Occipital lobe (tissue), 2 donors: Measurements from ENCODE around the gene TRPM1. TPM values are rescaled to one million over a fixed set of nuclear protein-coding genes. Genes with fewer than 3 reads are reported as not detected.

Experiments used
- DNase-seq: peaks from one replicate; lab custom pipeline; 2025; lab: John Stamatoyannopoulos, UW
- total RNA-seq: library from RNA; depleted of rRNA; stranded (reverse); fragments of >200 nt; gene quantifications from one replicate; pipeline ENCODE4 v1.2.3, GENCODE V29; 2014

The TRPM1 gene
- total RNA-seq, 1 donor from 2014 or later: not detected

DNA sequence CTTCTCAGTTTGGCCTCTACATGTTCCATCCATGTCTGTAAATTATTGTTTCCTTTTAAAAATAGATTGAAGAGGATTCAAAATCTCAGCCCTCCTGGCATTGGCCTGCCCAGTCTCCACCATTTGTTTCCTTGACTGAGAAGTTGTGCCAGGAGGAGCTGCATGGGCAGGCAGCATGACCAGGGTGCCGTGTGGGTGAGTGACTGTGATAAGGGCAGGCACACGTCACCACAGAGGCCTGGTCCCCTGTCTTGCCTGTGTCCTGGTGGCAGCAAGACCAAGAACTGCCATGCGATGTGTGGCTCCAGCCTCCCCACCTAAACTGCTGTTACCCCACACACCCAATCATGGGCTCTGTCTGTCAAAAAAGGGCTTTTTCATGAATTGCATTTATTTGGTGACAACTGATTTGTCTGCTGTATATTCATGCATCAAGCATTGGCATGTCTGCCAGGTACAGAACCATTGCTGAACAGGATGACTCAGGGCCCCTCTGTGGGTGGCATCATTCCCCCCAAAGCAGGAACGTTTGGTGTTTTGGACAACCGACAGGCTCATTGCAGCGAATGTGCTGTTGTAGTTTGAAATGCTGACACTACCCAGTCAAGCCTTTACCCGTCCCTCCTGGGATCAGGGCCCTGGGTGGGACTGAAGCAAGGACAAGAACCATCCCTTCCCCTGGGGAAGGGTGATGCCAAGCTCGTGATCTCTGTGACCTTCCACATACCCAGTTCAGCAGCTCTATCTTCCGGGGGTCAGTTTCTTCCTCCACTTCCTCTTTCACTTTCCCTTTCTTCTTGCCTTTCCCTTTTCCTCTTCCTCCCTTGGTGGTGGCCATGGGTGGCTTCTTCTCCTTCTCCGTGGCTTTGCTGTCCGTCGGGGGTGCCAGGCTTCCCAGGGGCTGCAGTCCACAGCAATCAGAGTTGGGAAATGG is 51.6 kb downstream of the TRPM1 start:
- DNase-seq: no peak

DNA sequence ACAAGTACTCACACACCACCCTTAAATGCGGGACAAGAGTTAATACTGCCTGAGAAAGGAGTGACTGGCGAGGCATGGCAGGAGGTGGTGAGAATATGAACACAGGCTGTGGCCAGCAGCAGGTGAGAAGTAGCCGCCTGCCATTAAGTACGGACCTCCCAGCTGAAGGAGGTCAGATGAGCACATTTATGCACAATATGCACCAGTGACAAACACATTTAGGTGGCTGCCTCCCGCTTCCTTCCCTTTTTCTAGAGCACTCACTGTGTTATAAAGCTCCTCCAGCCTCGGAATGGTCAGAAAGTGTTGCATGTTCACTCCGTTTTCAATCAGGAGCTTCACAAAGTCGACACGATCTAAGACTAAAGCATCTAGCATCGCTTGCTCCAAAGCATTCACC is 52.4 kb downstream of the TRPM1 start:
- DNase-seq: no peak

DNA sequence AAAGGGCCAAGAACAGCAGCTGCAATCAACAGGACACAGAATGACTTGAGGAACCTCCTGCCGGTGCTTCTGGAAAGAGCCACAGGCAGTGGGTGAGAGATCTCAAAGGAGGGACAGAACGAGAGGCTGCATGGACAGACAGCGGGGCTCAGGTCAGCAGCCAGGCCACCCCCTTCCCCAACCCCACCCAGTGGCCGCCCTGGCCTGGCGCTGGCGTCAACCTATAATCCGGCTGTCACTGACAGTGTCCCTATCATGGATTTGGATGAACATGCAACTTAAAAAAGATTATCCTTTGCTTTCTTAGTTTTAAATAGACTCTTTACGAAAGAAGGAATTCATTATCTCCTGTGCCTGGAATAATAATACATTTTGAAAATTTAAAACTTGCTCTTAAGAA is 54.1 kb downstream of the TRPM1 start:
- DNase-seq: no peak

DNA sequence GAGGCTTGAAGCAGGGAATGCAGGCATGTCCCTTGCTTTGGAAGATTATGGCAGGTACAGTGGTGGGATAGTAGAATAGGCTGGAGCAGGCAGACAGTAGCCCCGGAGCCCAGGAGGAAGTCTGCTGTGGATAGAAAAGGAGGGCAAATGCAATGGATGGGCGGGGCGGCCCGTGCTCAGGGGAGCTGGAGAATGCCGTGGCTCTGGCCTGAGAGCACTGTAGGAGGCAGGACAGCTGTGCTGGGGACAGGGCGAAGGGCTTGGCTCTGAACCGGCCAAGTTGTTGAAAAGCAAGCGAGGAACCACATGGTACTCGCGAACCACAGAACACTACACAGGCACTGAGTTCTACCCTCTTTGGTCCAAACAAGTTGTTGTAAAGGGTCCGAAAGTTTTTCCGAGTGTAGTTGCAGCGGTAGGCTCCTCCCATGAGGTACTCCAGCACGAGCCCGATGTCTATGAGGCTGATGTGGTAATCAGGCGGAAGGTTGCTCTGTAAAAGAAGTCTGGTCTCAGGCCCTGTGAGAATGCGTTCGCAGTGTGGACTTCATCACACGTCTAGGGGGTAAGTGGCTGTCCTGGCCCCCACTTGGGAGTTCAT is 54.7 kb downstream of the TRPM1 start:
- no peak for DNase-seq

DNA sequence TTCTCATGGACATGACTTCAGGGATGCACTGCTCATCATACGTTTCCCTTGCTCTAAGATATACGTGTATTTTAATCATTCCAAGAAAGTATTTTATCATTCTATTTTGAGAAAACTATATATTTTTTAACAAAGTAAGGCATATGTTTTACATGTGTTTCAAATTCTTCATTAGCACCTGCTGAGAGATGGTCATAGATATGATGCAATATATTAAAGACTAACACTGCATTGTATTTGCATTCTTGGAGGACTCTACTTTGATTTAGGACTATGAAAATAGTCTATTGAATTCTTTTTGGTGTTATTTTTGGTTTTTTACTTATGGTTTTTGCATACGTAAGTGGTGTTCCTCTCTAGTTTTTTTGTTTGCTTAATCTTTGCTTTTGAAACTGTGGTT is 55.9 kb downstream of the TRPM1 start:
- DNase-seq: no peak

DNA sequence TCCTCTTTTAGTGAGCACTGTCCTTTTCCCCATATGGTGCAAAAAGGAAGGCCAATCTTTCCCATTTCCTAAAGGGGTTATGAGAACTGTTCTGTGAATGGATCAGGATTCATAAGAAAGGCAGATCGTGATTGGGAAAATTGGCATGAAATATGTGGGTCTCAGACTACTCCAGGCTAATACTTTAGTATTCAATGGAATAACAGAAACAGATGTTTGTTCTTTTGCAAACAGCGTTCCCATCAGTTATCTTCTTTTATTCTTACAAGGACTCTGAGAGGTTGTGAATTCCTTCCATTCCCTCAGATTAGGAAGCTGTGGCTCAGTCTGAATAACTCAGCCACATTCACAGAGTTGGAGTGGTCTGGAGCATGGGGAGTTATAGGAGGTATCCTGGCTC is 58.8 kb downstream of the TRPM1 start:
- DNase-seq: no peak

DNA sequence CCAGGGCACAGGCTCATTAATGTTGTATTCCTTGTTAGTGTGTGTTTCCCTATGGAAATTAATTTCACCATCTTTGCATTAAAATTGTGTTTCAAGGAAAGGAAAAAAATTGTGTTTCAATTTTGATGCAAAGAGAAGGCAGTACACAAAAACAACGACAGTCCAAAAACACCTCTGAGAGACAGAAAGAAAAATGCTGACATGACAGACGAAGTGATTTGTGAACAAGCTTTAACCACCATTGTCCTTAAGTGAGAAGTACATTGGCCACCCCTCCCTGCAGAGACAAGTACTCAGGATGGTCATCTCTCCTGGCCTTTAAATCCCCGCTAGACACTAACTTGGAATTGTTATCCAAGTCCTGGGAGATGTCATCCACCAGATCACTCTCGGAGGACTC is 59.9 kb downstream of the TRPM1 start:
- no peak for DNase-seq

DNA sequence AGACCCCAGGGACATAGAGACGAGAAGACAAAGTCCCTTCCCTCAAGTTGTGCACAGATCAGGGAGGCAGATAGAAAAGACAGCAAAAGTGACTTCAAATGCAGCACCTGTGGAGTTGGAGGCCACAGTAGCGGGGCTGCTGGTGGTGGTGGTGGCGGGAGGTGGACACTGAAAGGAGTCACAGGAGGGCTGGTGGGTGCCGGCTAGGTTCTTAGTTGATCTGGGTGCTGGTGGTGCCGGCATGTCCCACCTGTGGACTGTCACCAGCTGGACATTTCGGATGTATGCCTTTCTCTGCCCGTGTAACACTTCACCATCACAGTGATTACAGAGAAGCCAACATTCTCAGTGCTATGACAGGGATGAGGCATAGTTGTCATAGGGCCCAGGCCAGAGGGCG is 60.9 kb downstream of the TRPM1 start:
- no peak for DNase-seq

DNA sequence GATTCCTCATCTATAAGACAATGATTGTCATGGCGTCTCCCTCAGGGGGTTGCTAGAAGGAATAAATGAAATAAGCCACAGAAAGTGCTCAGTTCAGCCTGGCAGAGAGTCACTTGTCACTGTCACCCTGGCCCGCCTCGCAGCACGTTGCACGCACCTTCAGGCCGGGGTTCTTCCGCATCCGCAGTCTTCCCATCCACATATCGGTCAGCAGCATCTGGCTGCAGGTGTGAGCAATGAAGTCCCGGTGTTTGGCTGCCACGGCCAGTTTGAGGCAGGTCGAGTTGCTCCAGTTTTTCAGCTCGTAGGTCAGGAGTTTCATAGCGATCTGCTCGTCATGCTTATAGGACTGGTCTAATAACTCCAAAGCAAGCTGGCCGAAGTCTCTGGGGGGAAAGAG is 61.6 kb downstream of the TRPM1 start:
- DNase-seq: no peak

DNA sequence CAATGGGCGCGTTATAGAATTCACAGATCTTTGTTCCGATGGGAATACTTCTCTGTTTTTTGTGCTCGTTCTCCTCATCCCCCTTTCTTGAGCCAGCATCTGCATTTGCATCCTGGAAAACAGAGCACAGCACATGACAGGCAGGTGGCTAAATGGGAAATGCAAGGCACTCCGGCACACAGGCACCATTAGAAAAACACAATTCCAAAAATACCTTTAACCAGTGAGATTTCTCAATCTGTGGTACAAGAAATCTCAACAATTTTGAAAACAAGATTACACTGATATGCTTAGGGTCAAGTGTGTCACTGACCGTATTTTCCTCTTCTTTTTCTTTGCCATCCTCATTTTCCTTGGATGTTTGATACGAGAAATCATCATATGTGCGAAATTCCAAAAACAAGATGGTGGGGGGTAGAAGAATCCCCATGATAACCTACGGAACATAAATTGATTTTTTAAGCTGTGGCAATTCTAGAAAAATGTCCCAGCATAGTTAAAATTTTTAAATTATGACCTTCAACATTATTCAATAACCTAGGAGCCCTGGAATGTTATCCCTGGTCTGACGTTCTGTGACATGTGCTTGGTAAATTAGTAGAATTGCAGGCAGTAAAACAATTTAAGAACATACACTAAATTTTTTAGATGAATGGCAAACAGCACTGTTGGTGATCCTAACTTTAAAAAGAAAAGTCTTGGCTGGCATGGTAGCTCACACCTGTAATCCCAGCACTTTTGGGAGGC is 63.6 kb downstream of the TRPM1 start:
- DNase-seq: no peak

DNA sequence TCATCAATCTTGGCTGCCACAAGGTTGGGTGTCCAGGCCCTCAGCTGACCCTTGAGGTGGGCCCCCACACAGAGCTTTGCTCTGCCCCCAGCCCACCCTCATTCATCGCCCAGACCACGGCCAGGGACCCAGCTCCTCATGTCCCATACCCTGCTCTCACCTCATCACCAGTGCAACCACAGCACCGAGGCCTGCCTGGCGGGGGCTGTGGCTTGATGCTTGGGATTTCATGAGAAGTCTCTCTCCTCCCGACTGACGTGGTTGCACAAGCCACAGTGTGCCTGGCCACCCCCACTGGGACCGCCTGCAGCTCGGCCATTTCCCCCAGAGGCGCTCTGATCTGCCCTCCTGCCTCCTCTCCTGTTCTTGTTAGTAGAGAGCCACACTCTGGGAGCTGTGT is 64.7 kb downstream of the TRPM1 start:
- DNase-seq: no peak

DNA sequence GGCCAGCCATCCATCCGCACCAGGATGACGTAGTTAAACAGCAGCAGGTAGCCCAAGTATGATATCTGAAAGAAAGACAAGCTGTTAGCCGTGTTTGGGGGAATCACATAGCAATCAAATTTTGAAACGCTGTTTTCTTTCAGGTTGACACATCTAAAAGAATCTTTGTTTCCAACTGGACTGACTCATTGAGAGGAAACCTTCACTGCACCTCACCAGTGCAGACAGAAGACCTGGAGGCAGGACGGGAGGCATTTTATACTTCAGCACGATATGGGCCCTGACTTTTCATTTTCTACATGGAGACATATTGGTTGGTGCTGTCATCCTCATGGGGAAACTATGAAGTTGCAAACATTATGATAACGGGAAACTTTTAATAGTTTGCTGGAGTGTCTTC is 65.9 kb downstream of the TRPM1 start:
- DNase-seq: no peak

DNA sequence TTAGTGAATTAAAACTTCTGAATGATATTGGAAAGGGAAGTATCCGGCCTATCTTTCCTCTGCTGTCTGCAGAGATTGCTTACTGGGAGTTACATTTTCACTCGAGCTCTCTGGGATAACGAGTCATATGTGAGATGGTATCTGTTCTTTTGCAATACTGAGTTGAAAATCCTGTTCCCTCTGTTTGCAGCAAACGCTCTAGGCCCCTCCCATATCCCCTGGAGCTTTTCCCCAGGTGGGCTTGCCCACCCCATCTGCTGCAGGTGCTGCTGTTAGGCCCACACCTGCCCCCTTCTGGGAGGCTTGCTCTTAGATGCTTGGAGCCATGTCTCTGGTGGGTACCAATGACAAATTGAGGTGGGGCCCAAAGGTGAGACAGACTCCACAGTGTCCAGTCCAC is 67.4 kb downstream of the TRPM1 start:
- DNase-seq: no peak

DNA sequence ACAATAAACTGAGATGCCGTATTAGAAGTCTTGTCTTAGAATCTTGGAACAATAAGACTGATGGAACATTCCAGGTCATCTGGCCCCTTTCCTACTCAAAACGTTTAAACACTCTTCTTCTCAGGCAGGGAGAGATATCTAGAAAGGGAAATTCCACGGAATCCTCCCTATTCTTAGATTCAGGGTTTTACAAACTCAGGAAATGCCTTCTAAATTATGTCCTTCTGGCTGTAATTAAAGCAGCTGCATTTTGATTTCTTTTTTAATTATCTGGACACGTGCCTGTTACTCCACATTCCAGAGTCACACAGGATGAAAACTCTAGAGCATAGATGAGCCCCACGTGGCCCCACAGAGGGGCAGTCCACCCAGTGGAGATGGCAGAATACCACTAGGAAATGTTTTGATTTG is 68.6 kb downstream of the TRPM1 start:
- no peak for DNase-seq

DNA sequence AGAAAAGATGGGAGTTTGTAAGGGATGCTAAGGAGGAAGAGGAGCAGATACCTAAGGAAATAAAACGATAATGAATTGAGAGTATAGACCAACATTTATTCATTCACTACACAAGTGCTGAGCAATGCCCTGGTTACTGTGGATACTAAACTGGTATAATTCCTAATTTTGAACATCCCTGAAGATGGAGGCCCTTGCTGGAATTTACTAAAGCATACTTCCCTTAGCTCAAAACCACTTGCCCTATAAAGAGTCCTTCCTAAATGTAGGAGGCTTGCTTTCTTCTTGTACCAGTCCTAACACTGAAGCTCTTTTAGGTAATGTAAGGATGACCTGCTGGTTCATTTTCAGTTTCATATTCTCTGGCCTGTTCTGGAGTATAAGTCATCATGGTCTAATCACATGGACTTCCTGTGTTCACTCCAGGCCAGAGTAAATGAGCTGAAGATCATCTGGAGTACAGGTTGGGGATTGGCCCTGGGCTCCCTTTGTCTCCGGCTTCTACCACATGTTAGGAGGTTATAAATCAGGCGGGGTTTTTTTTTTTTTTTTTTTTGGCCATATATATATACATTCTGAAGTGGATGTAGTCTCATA is 70.0 kb downstream of the TRPM1 start:
- no peak for DNase-seq

DNA sequence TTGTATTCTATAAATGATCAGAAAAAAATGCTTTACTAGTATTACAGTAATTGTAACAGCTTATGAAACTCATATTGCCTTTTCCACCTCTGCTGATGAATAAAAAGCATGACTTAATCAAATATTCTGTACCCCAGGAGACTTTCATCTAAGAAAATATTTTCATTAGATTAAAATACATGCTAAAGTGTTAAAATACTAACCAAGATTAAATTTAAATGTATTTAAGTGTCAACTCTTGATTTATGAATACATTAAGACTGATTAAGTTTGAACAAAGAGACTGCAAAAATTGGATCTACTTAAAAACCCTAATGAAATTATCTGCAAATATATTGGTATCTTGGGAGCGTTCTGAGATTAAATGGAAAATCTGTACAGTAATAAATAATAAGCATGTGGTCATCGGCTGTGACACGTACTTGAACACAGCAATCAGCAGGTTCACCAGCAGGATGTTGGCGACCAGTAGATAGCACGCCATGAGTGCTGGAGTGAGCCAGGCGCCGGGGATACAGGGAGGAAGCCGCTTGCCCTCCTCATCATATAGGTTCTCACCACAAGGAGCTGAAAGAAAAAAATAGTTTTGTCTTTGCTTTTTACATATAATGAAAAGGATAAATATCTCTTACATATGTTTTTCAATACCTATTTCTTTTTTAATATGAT is 73.5 kb downstream of the TRPM1 start:
- no peak for DNase-seq

DNA sequence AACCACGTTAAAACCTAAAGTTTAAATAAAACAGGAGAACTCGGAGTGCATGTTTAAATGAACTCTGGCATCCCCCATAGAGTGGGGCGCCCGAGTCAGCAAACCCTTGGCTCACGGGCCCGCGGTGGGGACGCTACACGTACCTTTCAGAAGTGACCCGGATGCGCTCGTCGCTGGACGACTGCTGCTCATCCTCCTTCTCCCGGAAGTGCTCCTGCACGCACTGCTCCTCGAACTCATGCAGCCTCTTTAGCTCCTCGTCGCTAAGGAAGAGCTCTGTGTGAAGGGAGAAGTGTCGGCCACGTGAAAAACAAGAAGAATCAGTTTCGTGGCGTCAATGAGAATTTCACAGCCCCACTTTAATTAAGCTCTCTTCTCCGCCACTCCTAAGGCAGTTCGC is 75.5 kb downstream of the TRPM1 start:
- DNase-seq: no peak

DNA sequence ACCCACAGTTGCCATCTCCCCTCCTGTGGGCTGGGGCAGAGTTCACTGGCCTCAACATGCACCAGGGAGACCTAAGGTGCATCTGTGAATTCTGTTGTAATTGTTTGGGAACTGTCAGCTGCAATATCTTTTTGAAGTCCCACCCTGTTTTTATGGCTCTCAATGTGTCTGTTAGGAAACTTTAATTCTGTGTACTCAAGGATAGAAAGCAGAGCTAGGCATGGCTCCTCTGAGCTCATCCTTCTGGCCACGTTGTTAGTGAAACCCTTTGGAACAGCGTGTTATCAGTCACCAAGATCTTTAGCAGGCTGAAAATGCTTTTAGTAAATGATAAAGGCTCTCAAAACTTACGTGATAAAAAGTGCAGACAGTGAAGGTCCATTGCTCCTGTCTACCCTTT is 76.5 kb downstream of the TRPM1 start:
- no peak for DNase-seq

DNA sequence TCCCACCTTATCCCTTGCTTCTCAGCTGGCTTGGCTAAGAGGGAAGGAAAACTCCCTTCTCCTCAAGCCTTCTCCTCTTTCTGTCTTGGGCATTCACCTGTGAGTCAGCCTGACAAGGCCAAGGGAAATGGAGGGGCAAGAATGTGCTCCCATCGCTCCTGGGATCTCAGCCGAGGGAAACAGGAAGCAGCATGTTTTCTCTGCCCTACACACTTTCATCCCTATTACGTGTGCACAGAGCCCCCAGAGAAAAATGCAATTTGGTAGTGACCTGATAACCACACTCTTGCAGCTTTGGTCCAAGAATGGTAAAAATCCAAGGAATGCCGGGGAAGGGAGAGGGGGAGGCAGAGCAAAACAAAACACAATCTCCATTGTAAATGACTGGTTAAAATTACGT is 77.2 kb downstream of the TRPM1 start:
- DNase-seq: no peak

DNA sequence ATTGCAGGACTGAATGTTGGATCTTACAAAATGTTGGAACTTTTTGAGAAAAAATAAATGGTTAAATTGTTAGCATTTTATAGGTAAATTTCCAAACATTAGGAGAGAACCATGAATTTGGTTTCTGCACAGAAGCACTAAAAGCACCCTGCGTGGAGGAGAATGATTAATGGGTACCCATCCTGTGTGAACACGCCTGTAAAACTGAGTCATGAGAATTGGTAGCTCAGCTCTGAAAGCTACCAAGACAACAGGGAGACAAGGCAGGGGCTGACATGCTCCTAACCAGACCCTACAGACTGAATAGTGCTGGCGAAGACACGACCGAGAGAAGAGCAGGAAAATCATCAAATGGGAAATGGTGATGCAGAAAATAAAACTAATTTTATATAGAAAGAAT is 77.7 kb downstream of the TRPM1 start:
- no peak for DNase-seq

DNA sequence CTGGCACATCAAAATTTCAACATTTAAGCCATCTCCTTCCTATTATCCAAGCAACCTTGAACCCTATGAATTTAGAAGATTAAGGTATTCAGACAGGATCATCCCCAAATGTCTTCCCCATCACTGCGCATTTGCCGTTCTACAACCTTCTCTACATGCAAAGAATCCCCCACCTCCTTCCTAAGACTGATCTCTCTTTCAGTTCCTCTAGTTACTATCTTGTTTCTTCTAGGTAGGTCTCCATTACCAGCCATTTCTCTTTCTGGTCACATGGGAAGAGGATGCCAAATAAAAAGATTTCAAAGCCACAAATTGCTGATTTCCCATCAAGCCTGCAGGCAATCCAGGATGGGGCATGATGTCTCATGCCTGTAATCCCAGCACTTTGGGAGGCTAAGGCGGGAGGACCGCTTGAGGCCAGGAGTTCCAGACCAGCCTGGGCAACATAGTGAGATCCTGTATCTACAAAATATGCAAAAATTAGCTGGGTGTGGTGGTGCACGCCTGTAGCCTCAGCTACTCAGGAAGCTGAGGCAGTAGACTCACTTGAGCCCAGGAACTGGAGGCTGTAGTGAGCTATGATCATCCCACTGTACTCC is 80.4 kb downstream of the TRPM1 start:
- no peak for DNase-seq
